K562 treated with DMSO at 1 percent for 48 hours (cell line): ENCODE measurements around the gene TXK. TPM values are rescaled to one million over a fixed set of nuclear protein-coding genes. Genes with fewer than 3 reads are reported as not detected.

Experiments used
- total RNA-seq: library from RNA; unstranded; fragments of 300-600 nt; gene quantifications from 2 replicates; pipeline ENCODE4 v1.2.3, GENCODE V29; 2022; ENCODE audit warnings: low replicate concordance; ENCODE audit errors: extremely low read depth

The TXK gene
- total RNA-seq: not detected in 2 replicates

GRCh38 chr4:48134081-48134480, at the start of gene TXK:
Gene TXK (minus strand): TSS chr4:48134250. CDS start chr4:48134170, 80 bp downstream.

Other genes with a start within 250 kb of the TXK start
- gene NFXL1, start 219.7 kb downstream of the TXK start, total RNA-seq: not detected in 2 replicates
- gene CNGA1, start 117.6 kb downstream of the TXK start, total RNA-seq: not detected in 2 replicates
- not detected in 2 replicates for gene NIPAL1, start 117.5 kb downstream of the TXK start, total RNA-seq
- not detected in 2 replicates for gene TEC, start 135.6 kb upstream of the TXK start, total RNA-seq
- gene SLAIN2, start 207.3 kb upstream of the TXK start, total RNA-seq: 56.3 TPM in 1 of 2 replicates, not detected in the other